MCF 10A (cell line): ENCODE data around the gene MOB3B. TPM values are rescaled to one million over a fixed set of nuclear protein-coding genes. Genes with fewer than 3 reads are reported as not detected.

ENCODE experiments used
- BruUV-seq: library from RNA; stranded (reverse); fragments of 400-500 nt; replicated peaks from 2 replicates; lab custom pipeline; 2021; lab: Mats Ljungman, UMichigan
- CTCF ChIA-PET: fragments of 300-600 bp; sonication (Branson Sonifier 250); formaldehyde crosslinking; extraction: SDS; loops from one replicate; lab custom pipeline; 2021; ENCODE audit warnings: antibody characterized with exemption, inconsistent platforms; lab: Yijun Ruan, JAX
- POLR2A ChIA-PET: fragments of 300-600, 350-650 bp; sonication (Branson Sonifier 250); formaldehyde crosslinking; extraction: SDS; loops from one replicate; lab custom pipeline; 2020; ENCODE audit warnings: antibody characterized with exemption, inconsistent platforms; lab: Yijun Ruan, JAX
- DNase-seq: peaks from one replicate; pipeline ENCODE4 v3.0.0-alpha.2; 2018; ENCODE audit not compliant: unreplicated experiment
- H3K27ac Mint-ChIP-seq: one replicate; pipeline ENCODE4 v1.8.0; 2022; ENCODE audit warnings: mild to moderate bottlenecking, low read depth, mixed read lengths; ENCODE audit not compliant: unreplicated experiment
- H3K27me3 Mint-ChIP-seq: one replicate; pipeline ENCODE4 v1.8.0; 2022; ENCODE audit warnings: mixed read lengths; ENCODE audit not compliant: insufficient read depth, unreplicated experiment
- H3K36me3 Mint-ChIP-seq: one replicate; pipeline ENCODE4 v1.8.0; 2022; ENCODE audit warnings: mild to moderate bottlenecking, moderate library complexity, mixed read lengths; ENCODE audit not compliant: insufficient read depth, unreplicated experiment
- H3K4me1 Mint-ChIP-seq: one replicate; pipeline ENCODE4 v1.8.0; 2022; ENCODE audit warnings: mixed read lengths; ENCODE audit not compliant: insufficient read depth, unreplicated experiment
- H3K4me3 Mint-ChIP-seq: one replicate; pipeline ENCODE4 v1.8.0; 2022; ENCODE audit warnings: mild to moderate bottlenecking, moderate library complexity, mixed read lengths; ENCODE audit not compliant: unreplicated experiment
- H3K9me3 Mint-ChIP-seq: one replicate; pipeline ENCODE4 v1.8.0; 2022; ENCODE audit warnings: mixed read lengths; ENCODE audit not compliant: unreplicated experiment
- CTCF ChIP-seq: fragments of 200-600 bp; IDR thresholded peaks from one replicate; pipeline ENCODE4 v1.8.0; 2022; ENCODE audit warnings: antibody characterized with exemption, mild to moderate bottlenecking; ENCODE audit not compliant: unreplicated experiment
- intact Hi-C: fragments of 100-400 bp; cut with micrococcal nuclease; formaldehyde crosslinking; loops from 2 replicates; pipeline ENCODE4 v1.14.1; 2022
- total RNA-seq: library from RNA; stranded (reverse); gene quantifications from 2 replicates; pipeline ENCODE4 v1.2.3, GENCODE V29; 2022

The MOB3B gene
- total RNA-seq, 1 experiment from 2014 or later, result 3.7 TPM

- DNase-seq, result no peak
- intact Hi-C loops, result no loop called here
- CTCF ChIA-PET, result interaction anchor here (0.6 to 2.2 kb wide), 4 partner anchors 9 to 310 kb away, joined by 3 to 10 read pairs (median 3); partner anchors contain the start of gene MOB3B
- no peak overlapping the region for H3K4me3 Mint-ChIP-seq
- H3K4me1 Mint-ChIP-seq, result peaks cover 13% of the 10 kb centered on the region
- no peaks in the 10 kb centered on the region for H3K36me3 Mint-ChIP-seq
- TF ChIP-seq CTCF, result no peak
- no peaks in the 10 kb centered on the region for H3K27me3 Mint-ChIP-seq
- BruUV-seq, result no TSS peak
- POLR2A ChIA-PET, result no interaction called here
- no peak overlapping the region for H3K27ac Mint-ChIP-seq
- no peaks in the 10 kb centered on the region for H3K9me3 Mint-ChIP-seq
Measured at GRCh38 chr9:27341545-27342294, 187.9 kb downstream of the MOB3B start.

- no peak overlapping the region for H3K4me3 Mint-ChIP-seq
- DNase-seq, result no peak
- H3K27ac Mint-ChIP-seq, result no peak overlapping the region
- CTCF ChIA-PET, result interaction anchor here (0.9 to 2.2 kb wide), 2 partner anchors 8 to 194 kb away, joined by 3 to 10 read pairs; no protein-coding TSS in a partner anchor
- H3K36me3 Mint-ChIP-seq, result no peaks in the 10 kb centered on the region
- H3K9me3 Mint-ChIP-seq, result no peaks in the 10 kb centered on the region
- H3K27me3 Mint-ChIP-seq, result no peaks in the 10 kb centered on the region
- POLR2A ChIA-PET, result no interaction called here
- intact Hi-C loops, result no loop called here
- no peak for TF ChIP-seq CTCF
- no TSS peak for BruUV-seq
- H3K4me1 Mint-ChIP-seq, result peaks cover 13% of the 10 kb centered on the region
Measured at GRCh38 chr9:27340961-27341511, 188.6 kb downstream of the MOB3B start.

- H3K4me3 Mint-ChIP-seq, result no peak overlapping the region
- intact Hi-C loops, result no loop called here
- ChIA-PET CTCF (interaction anchor here (0.9 kb wide), 1 partner anchor 195 kb away, joined by 3 read pairs; no protein-coding TSS in a partner anchor), POLR2A (no interaction called here)
- DNase-seq, result no peak
- H3K36me3 Mint-ChIP-seq, result no peaks in the 10 kb centered on the region
- peaks cover 13% of the 10 kb centered on the region for H3K4me1 Mint-ChIP-seq
- no peaks in the 10 kb centered on the region for H3K27me3 Mint-ChIP-seq
- no TSS peak for BruUV-seq
- H3K27ac Mint-ChIP-seq, result no peak overlapping the region
- TF ChIP-seq CTCF, result no peak
- no peaks in the 10 kb centered on the region for H3K9me3 Mint-ChIP-seq
Measured at GRCh38 chr9:27340285-27340674, 189.3 kb downstream of the MOB3B start.

GRCh38 chr9:27339661-27340284, 189.8 kb downstream of the MOB3B start:
- no peak overlapping the region for H3K27ac Mint-ChIP-seq
- POLR2A ChIA-PET, result no interaction called here
- intact Hi-C loops, result no loop called here

More at GRCh38 chr9:27339661-27340284, 189.8 kb downstream of the MOB3B start:
- no peak for TF ChIP-seq CTCF
- no peak for DNase-seq
- Mint-ChIP-seq H3K27me3 (no peaks in the 10 kb centered on the region), H3K9me3 (no peaks in the 10 kb centered on the region), H3K4me3 (no peak overlapping the region), H3K4me1 (peaks cover 13% of the 10 kb centered on the region), H3K36me3 (no peaks in the 10 kb centered on the region)
- CTCF ChIA-PET, result no interaction called here
- BruUV-seq, result no TSS peak
